ENCODE results near the gene NQO2.

The NQO2 gene

DNA sequence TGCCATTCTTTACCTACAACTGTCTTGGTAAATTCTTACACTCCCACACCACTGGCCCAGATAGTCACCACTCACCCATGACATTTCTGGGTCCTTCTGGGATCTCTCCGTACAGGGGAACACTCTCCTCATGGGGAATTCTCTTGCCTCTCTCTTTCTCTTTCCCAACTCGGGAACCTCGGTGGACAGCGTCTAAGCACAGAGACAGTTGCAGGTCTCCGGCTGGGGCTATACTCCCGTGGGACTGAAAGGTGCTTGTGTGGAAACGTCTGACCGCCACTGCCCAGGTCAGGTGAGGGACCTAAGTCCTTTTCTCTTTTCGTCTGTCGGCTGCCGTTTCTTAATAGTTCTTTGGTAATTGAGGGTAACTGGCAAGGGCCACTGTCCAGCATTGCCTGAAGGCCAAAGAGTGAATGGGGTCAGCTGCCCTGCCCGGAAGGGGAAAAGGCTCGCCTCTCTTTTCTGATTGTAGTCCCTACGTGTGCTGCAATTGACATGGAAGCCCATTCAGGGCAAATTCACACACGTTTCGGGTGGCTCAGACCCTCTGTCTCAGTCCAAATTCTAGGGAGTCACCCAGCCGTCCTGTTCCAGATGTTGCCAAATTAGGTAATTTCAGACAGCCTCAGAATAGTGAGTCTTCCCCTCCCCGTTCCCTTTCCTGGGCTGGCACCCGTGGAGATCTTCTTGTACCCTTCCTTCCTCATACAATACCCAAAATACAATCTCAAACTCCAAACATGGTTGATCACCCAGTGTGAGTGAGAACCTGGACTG lies 37.4 kb downstream of the NQO2 start:
- in situ Hi-C loops (cut with HindIII; ENCODE audit: low sequenced_read_pairs), result no loop called here
- DNase-seq (ENCODE audit: low read depth, low spot score), result no peak
- no peak overlapping the region for H3K4me3 ChIP-seq (ENCODE audit: low read depth, low read length)
- TF ChIP-seq, protein P1, sequence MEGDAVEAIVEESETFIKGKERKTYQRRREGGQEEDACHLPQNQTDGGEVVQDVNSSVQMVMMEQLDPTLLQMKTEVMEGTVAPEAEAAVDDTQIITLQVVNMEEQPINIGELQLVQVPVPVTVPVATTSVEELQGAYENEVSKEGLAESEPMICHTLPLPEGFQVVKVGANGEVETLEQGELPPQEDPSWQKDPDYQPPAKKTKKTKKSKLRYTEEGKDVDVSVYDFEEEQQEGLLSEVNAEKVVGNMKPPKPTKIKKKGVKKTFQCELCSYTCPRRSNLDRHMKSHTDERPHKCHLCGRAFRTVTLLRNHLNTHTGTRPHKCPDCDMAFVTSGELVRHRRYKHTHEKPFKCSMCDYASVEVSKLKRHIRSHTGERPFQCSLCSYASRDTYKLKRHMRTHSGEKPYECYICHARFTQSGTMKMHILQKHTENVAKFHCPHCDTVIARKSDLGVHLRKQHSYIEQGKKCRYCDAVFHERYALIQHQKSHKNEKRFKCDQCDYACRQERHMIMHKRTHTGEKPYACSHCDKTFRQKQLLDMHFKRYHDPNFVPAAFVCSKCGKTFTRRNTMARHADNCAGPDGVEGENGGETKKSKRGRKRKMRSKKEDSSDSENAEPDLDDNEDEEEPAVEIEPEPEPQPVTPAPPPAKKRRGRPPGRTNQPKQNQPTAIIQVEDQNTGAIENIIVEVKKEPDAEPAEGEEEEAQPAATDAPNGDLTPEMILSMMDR (IDR thresholded peaks at IDR 0.05; ENCODE audit: low read depth, low read length), result no peak

DNA sequence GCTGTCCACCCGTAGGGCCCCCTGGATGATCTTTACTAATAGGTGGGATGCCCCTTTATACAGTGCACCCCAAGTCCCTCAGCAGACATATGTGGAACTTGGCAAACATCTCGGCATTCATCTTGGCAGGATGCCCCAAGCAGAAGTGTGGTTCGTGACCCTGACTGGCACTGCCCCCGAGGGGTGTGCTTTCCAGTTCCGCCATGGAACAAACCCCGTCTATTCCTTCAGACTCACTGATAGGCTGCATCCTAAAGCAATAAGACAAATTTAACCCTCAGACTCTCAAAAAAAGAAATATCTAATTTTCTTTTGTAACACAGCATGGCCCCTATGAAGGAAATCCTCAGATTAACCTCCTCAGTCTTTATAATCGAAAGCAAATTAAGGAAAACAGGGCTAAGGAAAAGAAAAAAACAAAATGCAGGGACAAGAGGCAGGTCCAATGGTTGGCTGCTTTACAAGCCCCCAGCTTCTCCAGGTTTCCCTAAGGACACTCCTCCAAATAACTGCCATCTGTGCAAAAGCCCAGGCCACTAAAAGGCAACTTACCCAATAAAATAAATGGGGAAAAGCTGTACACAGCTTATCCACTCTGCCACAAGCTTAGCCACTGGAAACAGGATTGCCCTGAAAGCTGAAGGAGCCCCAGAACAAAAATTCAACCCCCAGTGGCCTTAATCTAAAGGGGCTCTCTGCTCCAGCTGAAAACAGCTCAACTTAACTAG lies 38.1 kb downstream of the NQO2 start:
- TF ChIP-seq, protein P1 (IDR thresholded peaks at IDR 0.05; ENCODE audit: low read depth, low read length), result no peak
- in situ Hi-C loops (cut with HindIII; ENCODE audit: low sequenced_read_pairs), result no loop called here
- no peak overlapping the region for H3K4me3 ChIP-seq (ENCODE audit: low read depth, low read length)
- DNase-seq (ENCODE audit: low read depth, low spot score), result no peak

DNA sequence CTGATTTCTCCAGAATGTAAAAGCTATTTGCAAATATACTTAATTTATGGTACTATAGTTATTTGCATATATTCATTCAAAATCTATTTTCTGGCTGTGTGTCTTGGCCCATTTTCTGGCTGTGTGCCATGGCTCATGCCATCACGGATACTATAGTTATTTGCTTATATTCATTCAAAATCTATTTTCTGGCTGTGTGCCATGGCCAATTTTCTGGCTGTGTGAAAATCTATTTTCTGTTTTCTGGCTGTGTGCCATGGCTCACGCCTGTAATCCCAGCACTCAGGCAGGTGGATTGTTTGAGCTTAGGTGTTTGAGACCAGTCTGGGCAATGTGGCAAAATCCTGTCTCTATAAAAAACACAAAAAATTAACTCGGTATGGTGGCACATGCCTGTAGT lies 39.7 kb downstream of the NQO2 start:
- in situ Hi-C loops (cut with HindIII; ENCODE audit: low sequenced_read_pairs), result no loop called here
- no peak for DNase-seq (ENCODE audit: low read depth, low spot score)
- TF ChIP-seq, protein P1 (IDR thresholded peaks at IDR 0.05; ENCODE audit: low read depth, low read length), result no peak

DNA sequence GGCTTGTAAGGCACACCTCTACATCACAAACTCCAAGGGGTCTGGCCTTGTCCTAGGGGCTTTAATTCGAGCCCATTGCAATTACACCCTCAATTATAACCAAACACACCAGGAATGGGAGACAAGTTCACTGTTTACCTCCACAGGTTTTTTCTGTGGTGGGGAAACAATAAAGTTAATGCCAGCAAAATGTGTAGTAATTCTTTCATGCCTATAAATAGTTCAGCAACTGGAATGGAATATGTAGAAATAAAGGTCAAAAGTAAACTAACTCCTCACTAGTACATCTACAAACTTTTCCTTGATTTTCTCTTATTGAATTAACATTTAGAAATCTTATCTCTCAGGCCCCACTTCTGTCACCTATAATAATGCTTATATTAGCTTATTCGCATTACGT lies 41.5 kb downstream of the NQO2 start:
- no peak overlapping the region for H3K4me3 ChIP-seq (ENCODE audit: low read depth, low read length)
- DNase-seq (ENCODE audit: low read depth, low spot score), result no peak
- in situ Hi-C loops (cut with HindIII; ENCODE audit: low sequenced_read_pairs), result no loop called here
- TF ChIP-seq, protein P1 (IDR thresholded peaks at IDR 0.05; ENCODE audit: low read depth, low read length), result no peak

More for the DNA sequence above, 39.7 kb downstream of the NQO2 start:
- no peak overlapping the region for H3K4me3 ChIP-seq (ENCODE audit: low read depth, low read length)

DNA sequence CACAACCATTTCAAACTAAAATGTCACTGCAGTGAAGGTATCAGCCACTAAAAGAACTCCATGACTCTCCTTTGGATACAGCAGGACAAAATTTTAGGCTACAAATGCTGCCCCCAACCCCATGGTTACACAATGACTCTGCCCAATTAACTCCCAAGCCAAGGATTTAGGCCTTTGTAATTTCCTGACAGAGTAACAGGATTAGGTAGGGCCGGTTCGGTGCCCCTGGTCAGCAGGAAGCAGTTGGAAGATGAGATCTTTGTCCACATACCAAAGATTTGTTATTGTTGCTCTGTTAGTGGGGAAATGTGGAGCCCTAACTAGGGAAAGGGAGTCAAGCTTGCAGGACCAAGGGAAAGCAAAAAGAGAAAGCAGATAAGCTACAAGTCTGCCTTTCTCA lies 41.9 kb downstream of the NQO2 start:
- TF ChIP-seq, protein P1 (IDR thresholded peaks at IDR 0.05; ENCODE audit: low read depth, low read length), result no peak
- DNase-seq (ENCODE audit: low read depth, low spot score), result no peak
- in situ Hi-C loops (cut with HindIII; ENCODE audit: low sequenced_read_pairs), result no loop called here
- no peak overlapping the region for H3K4me3 ChIP-seq (ENCODE audit: low read depth, low read length)

DNA sequence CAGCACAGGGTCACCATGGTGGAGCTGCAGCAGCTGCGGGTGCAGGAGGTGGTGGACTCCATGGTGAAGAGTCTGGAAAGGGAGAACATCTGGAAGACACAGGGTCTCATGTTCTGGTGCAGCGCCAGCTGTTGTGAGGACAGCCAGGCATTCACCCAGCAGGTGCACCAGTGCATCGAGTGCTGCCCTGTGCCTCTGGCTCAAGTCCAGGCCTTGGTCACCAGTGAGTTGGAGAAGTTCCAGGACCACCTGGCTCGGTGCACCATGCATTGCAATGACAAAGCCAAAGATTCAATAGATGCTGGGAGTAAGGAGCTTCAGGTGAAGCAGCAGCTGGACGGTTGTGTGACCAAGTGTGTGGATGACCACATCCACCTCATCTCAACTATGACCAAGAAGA lies 45.7 kb downstream of the NQO2 start:
- TF ChIP-seq, protein P1 (IDR thresholded peaks at IDR 0.05; ENCODE audit: low read depth, low read length), result no peak
- in situ Hi-C loops (cut with HindIII; ENCODE audit: low sequenced_read_pairs), result no loop called here
- DNase-seq (ENCODE audit: low read depth, low spot score), result no peak
- H3K4me3 ChIP-seq (ENCODE audit: low read depth, low read length), result no peak overlapping the region

Measured in astrocyte of the spinal cord (primary cell).